ENCODE results near the gene OLFM4.

Gene OLFM4

GRCh38 chr13:53014495-53015443, 13.8 kb upstream of the OLFM4 start:
- no peak for DNase-seq

- DNase-seq: no peak
These were observed 12.6 kb upstream of the OLFM4 start for GRCh38 chr13:53015971-53016370.

GRCh38 chr13:53017433-53017970, 11.1 kb upstream of the OLFM4 start:
- DNase-seq: no peak

GRCh38 chr13:53018690-53019647, 9.6 kb upstream of the OLFM4 start:
- DNase-seq: no peak

GRCh38 chr13:53020764-53021335, 7.8 kb upstream of the OLFM4 start:
- no peak for DNase-seq

GRCh38 chr13:53023246-53023645, 5.4 kb upstream of the OLFM4 start:
- no peak for DNase-seq

- DNase-seq: no peak
These were observed 550 bp upstream of the OLFM4 start for GRCh38 chr13:53028063-53028462.

- no peak for DNase-seq
These were observed 4.2 kb downstream of the OLFM4 start for GRCh38 chr13:53032849-53033248.

GRCh38 chr13:53038993-53039392, 10.4 kb downstream of the OLFM4 start:
- no peak for DNase-seq

GRCh38 chr13:53041968-53042516, 13.4 kb downstream of the OLFM4 start:
- no peak for DNase-seq

GRCh38 chr13:53042877-53043276, 14.3 kb downstream of the OLFM4 start:
- DNase-seq: no peak

- no peak for DNase-seq
These were observed 14.8 kb downstream of the OLFM4 start for GRCh38 chr13:53043398-53043797.

GRCh38 chr13:53045189-53045588, 16.6 kb downstream of the OLFM4 start:
- peak; percentile 4 for DNase-seq

- DNase-seq: no peak
These were observed 20.3 kb downstream of the OLFM4 start for GRCh38 chr13:53048880-53049279.

GRCh38 chr13:53050151-53050550, 21.5 kb downstream of the OLFM4 start:
- no peak for DNase-seq

GRCh38 chr13:53052675-53053074, 24.1 kb downstream of the OLFM4 start:
- DNase-seq: no peak

GRCh38 chr13:53054569-53054968, 26.0 kb downstream of the OLFM4 start:
- DNase-seq: no peak

- DNase-seq: no peak
These were observed 29.6 kb downstream of the OLFM4 start for GRCh38 chr13:53058065-53058679.

- no peak for DNase-seq
These were observed 32.4 kb downstream of the OLFM4 start for GRCh38 chr13:53060840-53061490.

- peak; percentile 6 for DNase-seq
These were observed 36.1 kb downstream of the OLFM4 start for GRCh38 chr13:53064731-53065130.

- no peak for DNase-seq
These were observed 37.8 kb downstream of the OLFM4 start for GRCh38 chr13:53066411-53066810.

Data from fibroblast of skin of abdomen (primary cell).